Endothelial cell of umbilical vein (primary cell): ENCODE results near the gene ZNF697. TPM values are rescaled to one million over a fixed set of nuclear protein-coding genes. Genes with fewer than 3 reads are reported as not detected.
"Not testable (repeated sequence)": the region's sequence is repeated elsewhere in the genome, so short reads cannot be mapped to it uniquely, and the experiment has no call there.

Experiments used
- BruUV-seq: library from RNA; stranded (reverse); fragments of 400-500 nt; replicated peaks from 2 replicates; lab custom pipeline; 2021; lab: Mats Ljungman, UMichigan
- CTCF ChIA-PET: fragments of 300-600, 350-600 bp; sonication (Branson Sonifier 250); formaldehyde crosslinking; loops from one replicate; lab custom pipeline; 2021; ENCODE audit warnings: antibody characterized with exemption, inconsistent platforms; lab: Charles Lee
- POLR2A ChIA-PET: fragments of 300-600, 350-600 bp; sonication (Branson Sonifier 250); formaldehyde crosslinking; loops from one replicate; lab custom pipeline; 2021; ENCODE audit warnings: antibody characterized with exemption, inconsistent platforms; lab: Charles Lee
- DNase-seq: peaks from one replicate; pipeline ENCODE4 v3.0.0-alpha.2; 2011; ENCODE audit warnings: low read depth, low spot score
- FAIRE-seq: peaks from 2 replicates; lab custom pipeline; 2011; peaks lifted over from hg19 to GRCh38; lab: Jason Lieb, UNC
- H2AFZ ChIP-seq: 2 replicates; pipeline ENCODE4 v1.6.0; 2012; ENCODE audit warnings: low read depth, low read length, control low read depth, inconsistent platforms
- H3K27ac ChIP-seq: 2 replicates; pipeline ENCODE4 v1.5.1; 2011; ENCODE audit warnings: low read depth, mild to moderate bottlenecking, control low read depth, low read length, moderate library complexity; ENCODE audit not compliant: insufficient read depth
- H3K27me3 ChIP-seq, 2 experiments: 2 replicates each; pipeline versions ENCODE4 v1.6.0 to v1.6.1; 2011; ENCODE audit warnings: low read length in 2 of 2, mixed read lengths in 1 of 2; ENCODE audit not compliant: control insufficient read depth in 2 of 2, insufficient read depth in 2 of 2
- H3K36me3 ChIP-seq, 2 experiments: 2 replicates in 1 of 2; 3 replicates in 1 of 2; pipeline ENCODE4 v1.5.1; 2011; ENCODE audit warnings: low read length in 2 of 2, mild to moderate bottlenecking in 1 of 2, moderate library complexity in 1 of 2; ENCODE audit not compliant: control insufficient read depth in 2 of 2, insufficient read depth in 2 of 2; ENCODE audit errors: extremely low read depth in 1 of 2
- H3K4me1 ChIP-seq: 3 replicates; pipeline ENCODE4 v1.5.1; 2011; ENCODE audit warnings: mild to moderate bottlenecking, low read length; ENCODE audit not compliant: control insufficient read depth, insufficient read depth; ENCODE audit errors: extremely low read depth
- H3K4me2 ChIP-seq: 2 replicates; pipeline ENCODE4 v1.6.1; 2011; ENCODE audit warnings: low read length, control low read depth, mixed read lengths; ENCODE audit not compliant: insufficient read depth
- H3K4me3 ChIP-seq, 3 experiments: fragments of 200-600 bp in 1 of 3; sonication (generic), shearing (Covaris generic) in 1 of 3; replicated peaks in 1 of 3; 2 replicates each; pipeline ENCODE4 v1.5.1; 2011 to 2016; ENCODE audit warnings: control low read depth in 3 of 3, low read length in 3 of 3, mild to moderate bottlenecking in 2 of 3, inconsistent platforms in 1 of 3, low read depth in 1 of 3, moderate library complexity in 1 of 3; ENCODE audit not compliant: insufficient read depth in 1 of 3
- H3K79me2 ChIP-seq: 2 replicates; pipeline ENCODE4 v1.6.0; 2012; ENCODE audit warnings: low read length, inconsistent platforms; ENCODE audit not compliant: control insufficient read depth, insufficient read depth
- H3K9ac ChIP-seq: replicated peaks from 2 replicates; pipeline ENCODE3; 2011; ENCODE audit warnings: low read length, control low read depth; ENCODE audit not compliant: insufficient read depth; ENCODE audit errors: extremely low read depth
- H3K9me1 ChIP-seq: replicated peaks from 3 replicates; pipeline ENCODE4 v1.6.0; 2011; ENCODE audit warnings: mild to moderate bottlenecking, low read length; ENCODE audit not compliant: control insufficient read depth, insufficient read depth; ENCODE audit errors: extremely low read depth
- H3K9me3 ChIP-seq: replicated peaks from 2 replicates; pipeline ENCODE4 v1.5.1; 2012; ENCODE audit warnings: low read length, inconsistent platforms; ENCODE audit not compliant: control insufficient read depth, insufficient read depth
- H4K20me1 ChIP-seq: replicated peaks from 2 replicates; pipeline ENCODE3; 2011; ENCODE audit warnings: mild to moderate bottlenecking, low read length; ENCODE audit not compliant: control insufficient read depth, insufficient read depth; ENCODE audit errors: extremely low read depth
- EZH2 ChIP-seq: IDR thresholded peaks from 2 replicates; pipeline ENCODE4 v1.6.1; 2012; ENCODE audit warnings: borderline replicate concordance, low read depth, mild to moderate bottlenecking, moderate library complexity, low read length, inconsistent platforms; ENCODE audit not compliant: severe bottlenecking
- FOS ChIP-seq: IDR thresholded peaks from 2 replicates; pipeline ENCODE4 v1.6.1; 2011; ENCODE audit warnings: mild to moderate bottlenecking, low read length, moderate library complexity, borderline replicate concordance; ENCODE audit not compliant: insufficient read depth
- GATA2 ChIP-seq: IDR thresholded peaks from 2 replicates; pipeline ENCODE4 v1.7.0; 2011; ENCODE audit warnings: low read depth, mild to moderate bottlenecking, moderate library complexity, mixed read lengths, low read length; ENCODE audit not compliant: insufficient read length, insufficient read depth
- JUN ChIP-seq: IDR thresholded peaks from 2 replicates; pipeline ENCODE4 v1.6.1; 2011; ENCODE audit warnings: borderline replicate concordance, low read depth; ENCODE audit not compliant: insufficient read length, insufficient read depth
- MYC ChIP-seq: IDR thresholded peaks from one replicate; pipeline ENCODE4 v1.6.1; 2011; ENCODE audit warnings: mild to moderate bottlenecking, low read depth, low read length
- POLR2A ChIP-seq: IDR thresholded peaks from 2 replicates; pipeline ENCODE4 v1.6.1; 2012; ENCODE audit warnings: low read depth, mild to moderate bottlenecking, control low read depth, low read length
- POLR2AphosphoS5 ChIP-seq: IDR thresholded peaks from 2 replicates; pipeline ENCODE4 v1.6.1; 2012; ENCODE audit warnings: low read depth, mild to moderate bottlenecking, control low read depth, low read length, moderate library complexity; ENCODE audit not compliant: insufficient read depth
- dilution Hi-C: fragments of 300-500 bp; cut with MboI; formaldehyde crosslinking; loops from one replicate; pipeline ENCODE4 v1.15.0; 2019; ENCODE audit warnings: low sequenced_read_pairs; ENCODE audit not compliant: extremely low pct_ligation_motif_present
- intact Hi-C: fragments of 100-400 bp; cut with micrococcal nuclease; formaldehyde crosslinking; loops from one replicate; pipeline ENCODE4 v1.10.0; 2022
- polyA plus RNA-seq, 4 experiments: library from polyadenylated mRNA; depleted of rRNA in 3 of 4; stranded (reverse) in 3 of 4; unstranded in 1 of 4; fragments of >200 nt; gene quantifications; 2 replicates each; pipeline versions ENCODE4 v1.2.1 to v1.2.3, GENCODE V29; 2011 to 2012; ENCODE audit warnings: missing spikeins in 1 of 4
- total RNA-seq: library from RNA; stranded (reverse); gene quantifications from 2 replicates; pipeline ENCODE4 v1.2.3, GENCODE V29; 2021
- TF ChIP-seq, protein P1 (sequence below): IDR thresholded peaks from 2 replicates; pipeline ENCODE4 v1.6.1; 2011; ENCODE audit not compliant: insufficient read depth, insufficient read length
- TF ChIP-seq, protein P2 (sequence below), 2 donors: IDR thresholded peaks; 1 replicate in 1 of 2; 2 replicates in 1 of 2; pipeline ENCODE4 v1.5.1; 2011; ENCODE audit warnings: low read length in 2 of 2, mild to moderate bottlenecking in 2 of 2, moderate library complexity in 2 of 2, control low read depth in 1 of 2, inconsistent platforms in 1 of 2, low read depth in 1 of 2; ENCODE audit not compliant: insufficient read depth in 1 of 2; ENCODE audit errors: extremely low read depth in 1 of 2

ZNF697 gene
- total and polyA plus RNA-seq, 2 donors (not counting 3 experiments of a cell fraction or from before 2014, with no cell fraction given) = 6.2 to 14.1 TPM

DNA sequence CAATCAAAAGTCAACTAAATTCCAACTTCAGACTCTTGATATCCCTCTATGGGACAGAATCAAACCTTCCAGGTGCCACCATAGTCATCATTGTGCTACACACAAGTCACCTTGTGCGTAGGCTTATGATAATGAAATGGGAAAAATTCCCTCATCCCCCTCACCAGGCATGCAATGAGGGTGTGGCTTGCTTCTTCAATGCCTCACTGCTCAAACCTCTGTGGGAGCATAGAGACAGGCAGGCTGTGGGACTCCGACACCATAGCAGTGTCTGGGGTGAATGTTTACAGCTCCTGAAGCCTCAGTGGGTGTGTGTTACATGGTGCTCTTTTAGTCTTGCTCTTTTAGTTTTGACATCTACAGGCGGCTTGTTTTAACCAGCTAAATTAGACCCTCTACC, 42.4 kb downstream of the ZNF697 start:
- no peak for DNase-seq
- H3K27ac ChIP-seq = no peak overlapping the region
- FAIRE-seq = no peak
- peaks cover 19% of the 10 kb centered on the region for H3K4me1 ChIP-seq
- ChIA-PET CTCF (no interaction called here), POLR2A (no interaction called here)
- no peak overlapping the region for H3K9ac ChIP-seq
- no peak overlapping the region for H3K4me2 ChIP-seq
- no peaks in the 10 kb centered on the region for H3K9me1 ChIP-seq
- H3K79me2 ChIP-seq = no peaks in the 10 kb centered on the region
- H3K4me3 ChIP-seq = no peak overlapping the region
- H2AFZ ChIP-seq = no peak overlapping the region
- dilution Hi-C loops = no loop called here
- no peaks in the 10 kb centered on the region for H3K9me3 ChIP-seq
- no peaks in the 10 kb centered on the region for H4K20me1 ChIP-seq
- BruUV-seq = no TSS peak
- H3K36me3 ChIP-seq = no peaks in the 10 kb centered on the region
- intact Hi-C loops = loop anchor here (5.0 kb wide), 1 partner anchor 33 kb away; no protein-coding TSS in a partner anchor
- H3K27me3 ChIP-seq = no peaks in the 10 kb centered on the region
- TF ChIP-seq, protein P1, sequence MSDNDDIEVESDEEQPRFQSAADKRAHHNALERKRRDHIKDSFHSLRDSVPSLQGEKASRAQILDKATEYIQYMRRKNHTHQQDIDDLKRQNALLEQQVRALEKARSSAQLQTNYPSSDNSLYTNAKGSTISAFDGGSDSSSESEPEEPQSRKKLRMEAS = no peak
- TF ChIP-seq, protein P2, sequence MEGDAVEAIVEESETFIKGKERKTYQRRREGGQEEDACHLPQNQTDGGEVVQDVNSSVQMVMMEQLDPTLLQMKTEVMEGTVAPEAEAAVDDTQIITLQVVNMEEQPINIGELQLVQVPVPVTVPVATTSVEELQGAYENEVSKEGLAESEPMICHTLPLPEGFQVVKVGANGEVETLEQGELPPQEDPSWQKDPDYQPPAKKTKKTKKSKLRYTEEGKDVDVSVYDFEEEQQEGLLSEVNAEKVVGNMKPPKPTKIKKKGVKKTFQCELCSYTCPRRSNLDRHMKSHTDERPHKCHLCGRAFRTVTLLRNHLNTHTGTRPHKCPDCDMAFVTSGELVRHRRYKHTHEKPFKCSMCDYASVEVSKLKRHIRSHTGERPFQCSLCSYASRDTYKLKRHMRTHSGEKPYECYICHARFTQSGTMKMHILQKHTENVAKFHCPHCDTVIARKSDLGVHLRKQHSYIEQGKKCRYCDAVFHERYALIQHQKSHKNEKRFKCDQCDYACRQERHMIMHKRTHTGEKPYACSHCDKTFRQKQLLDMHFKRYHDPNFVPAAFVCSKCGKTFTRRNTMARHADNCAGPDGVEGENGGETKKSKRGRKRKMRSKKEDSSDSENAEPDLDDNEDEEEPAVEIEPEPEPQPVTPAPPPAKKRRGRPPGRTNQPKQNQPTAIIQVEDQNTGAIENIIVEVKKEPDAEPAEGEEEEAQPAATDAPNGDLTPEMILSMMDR (IDR thresholded peaks at IDR 0.05; ENCODE audit: extremely low read depth in 1 of 2, insufficient read depth in 1 of 2, low read depth in 1 of 2, low read length in 2 of 2) = no peak
- no peak for TF ChIP-seq MYC
- no peak for TF ChIP-seq POLR2AphosphoS5
- TF ChIP-seq EZH2 = no peak
- no peak for TF ChIP-seq FOS
- no peak for TF ChIP-seq JUN
- no peak for TF ChIP-seq POLR2A
- TF ChIP-seq GATA2 = no peak

DNA sequence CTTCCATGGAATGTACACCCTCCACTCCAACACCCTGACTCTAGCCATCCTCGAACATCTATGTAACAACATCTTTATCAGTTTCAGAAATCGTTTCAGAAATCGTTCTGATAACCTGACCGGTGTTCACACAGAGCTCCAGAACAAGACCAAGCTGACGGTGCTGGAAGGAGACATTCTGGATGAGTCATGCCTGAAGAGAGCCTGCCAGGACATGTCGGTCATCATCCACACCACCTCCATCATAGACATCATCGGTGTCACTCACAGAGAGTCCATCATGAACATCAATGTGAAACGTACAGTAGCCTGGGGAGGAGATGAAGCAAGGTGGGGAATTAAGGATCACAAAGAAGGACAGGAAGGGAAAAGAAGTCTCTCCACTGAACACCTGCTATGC, 43.0 kb downstream of the ZNF697 start:
- DNase-seq, BruUV-seq, H3K36me3 ChIP-seq, POLR2A ChIA-PET, FAIRE-seq, H2AFZ ChIP-seq, H3K4me2 ChIP-seq, H3K79me2 ChIP-seq, H3K9me3 ChIP-seq, H3K27me3 ChIP-seq, H4K20me1 ChIP-seq, dilution Hi-C loops, H3K4me3 ChIP-seq, H3K9me1 ChIP-seq, H3K9ac ChIP-seq, H3K27ac ChIP-seq, CTCF ChIA-PET: not testable (repeated sequence)
- peaks cover 19% of the 10 kb centered on the region for H3K4me1 ChIP-seq
- intact Hi-C loops = loop anchor here (5.0 kb wide), 1 partner anchor 33 kb away; no protein-coding TSS in a partner anchor
